ENCODE measurements around the gene ANO3.

ANO3 gene

DNA sequence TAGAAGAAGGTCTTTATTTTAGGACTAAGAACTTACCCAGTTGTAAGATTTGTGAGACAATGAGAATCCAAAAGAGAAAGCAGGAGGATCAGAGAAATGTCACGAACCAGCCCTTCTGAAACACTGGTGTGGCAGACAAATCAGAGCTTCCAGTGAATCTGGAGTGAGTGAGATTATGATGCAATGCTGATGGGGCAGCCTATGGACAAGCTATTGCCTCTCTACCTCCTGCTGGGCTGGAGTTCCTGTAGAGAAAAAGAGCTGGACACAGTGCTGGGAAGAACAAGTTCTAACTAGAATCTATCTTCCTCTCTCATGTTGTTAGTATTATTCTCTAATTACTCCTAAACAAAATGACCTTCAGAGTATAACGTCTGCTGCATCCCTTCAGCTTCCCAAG is 12.0 kb upstream of the ANO3 start:
- TF ChIP-seq, protein P1, sequence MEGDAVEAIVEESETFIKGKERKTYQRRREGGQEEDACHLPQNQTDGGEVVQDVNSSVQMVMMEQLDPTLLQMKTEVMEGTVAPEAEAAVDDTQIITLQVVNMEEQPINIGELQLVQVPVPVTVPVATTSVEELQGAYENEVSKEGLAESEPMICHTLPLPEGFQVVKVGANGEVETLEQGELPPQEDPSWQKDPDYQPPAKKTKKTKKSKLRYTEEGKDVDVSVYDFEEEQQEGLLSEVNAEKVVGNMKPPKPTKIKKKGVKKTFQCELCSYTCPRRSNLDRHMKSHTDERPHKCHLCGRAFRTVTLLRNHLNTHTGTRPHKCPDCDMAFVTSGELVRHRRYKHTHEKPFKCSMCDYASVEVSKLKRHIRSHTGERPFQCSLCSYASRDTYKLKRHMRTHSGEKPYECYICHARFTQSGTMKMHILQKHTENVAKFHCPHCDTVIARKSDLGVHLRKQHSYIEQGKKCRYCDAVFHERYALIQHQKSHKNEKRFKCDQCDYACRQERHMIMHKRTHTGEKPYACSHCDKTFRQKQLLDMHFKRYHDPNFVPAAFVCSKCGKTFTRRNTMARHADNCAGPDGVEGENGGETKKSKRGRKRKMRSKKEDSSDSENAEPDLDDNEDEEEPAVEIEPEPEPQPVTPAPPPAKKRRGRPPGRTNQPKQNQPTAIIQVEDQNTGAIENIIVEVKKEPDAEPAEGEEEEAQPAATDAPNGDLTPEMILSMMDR (IDR thresholded peaks at IDR 0.05; ENCODE audit: extremely low read depth, missing control alignments), result no peak
- DNase-seq (ENCODE audit: low spot score), result no peak

DNA sequence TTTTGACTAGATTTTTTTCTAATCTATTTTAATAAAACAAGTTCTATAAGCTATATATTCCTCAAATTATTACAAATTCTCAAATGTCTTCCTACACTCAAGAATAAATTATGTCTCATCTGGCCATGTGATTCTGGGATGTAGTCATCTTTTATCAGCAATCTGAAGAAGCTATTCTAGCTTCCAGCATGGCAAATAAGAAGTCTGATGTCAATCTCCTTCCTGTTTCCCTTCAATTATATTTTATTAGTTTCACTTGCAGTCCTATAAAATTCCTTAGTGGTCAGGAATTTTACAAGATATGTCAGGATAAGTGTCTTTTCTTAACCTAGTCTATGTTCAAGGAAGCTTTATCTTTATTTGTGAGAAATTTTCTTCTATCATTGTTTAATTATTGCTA is 10.4 kb upstream of the ANO3 start:
- TF ChIP-seq, protein P1 (IDR thresholded peaks at IDR 0.05; ENCODE audit: extremely low read depth, missing control alignments), result no peak
- DNase-seq (ENCODE audit: low spot score), result no peak

DNA sequence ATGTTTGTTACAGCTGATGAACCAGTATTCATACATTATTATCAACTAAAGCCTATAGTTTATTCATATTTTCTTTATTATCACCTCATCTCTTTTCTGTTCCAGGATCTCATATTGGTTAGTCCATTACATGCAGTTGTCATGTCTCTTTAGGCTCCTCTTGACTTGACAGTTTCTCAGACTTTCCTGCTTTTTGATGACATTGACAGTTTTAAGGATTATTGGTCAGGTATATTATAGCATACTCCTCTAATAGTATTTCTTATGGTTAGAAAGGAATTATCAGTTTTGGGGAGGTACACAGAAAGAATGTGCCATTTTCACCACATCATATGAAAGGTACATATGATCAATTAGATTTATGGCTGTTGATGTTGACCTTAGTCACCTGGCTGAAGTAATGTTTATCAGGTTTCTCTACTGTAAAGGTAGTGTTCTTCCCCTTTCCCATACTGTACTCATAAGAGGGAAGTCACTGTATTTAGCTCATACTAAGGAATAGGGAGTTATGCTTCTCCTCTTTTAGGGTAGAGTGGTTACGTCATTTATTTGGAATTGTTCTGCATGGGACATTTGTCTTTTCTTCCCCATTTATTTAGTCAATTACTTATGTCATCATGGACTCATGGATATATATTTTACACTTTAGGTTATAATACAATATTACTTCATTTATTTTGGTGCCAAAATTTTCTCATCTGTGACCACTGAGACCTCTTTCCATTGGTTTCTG is 9.4 kb upstream of the ANO3 start:
- TF ChIP-seq, protein P1 (IDR thresholded peaks at IDR 0.05; ENCODE audit: extremely low read depth, missing control alignments), result no peak
- no peak for DNase-seq (ENCODE audit: low spot score)

DNA sequence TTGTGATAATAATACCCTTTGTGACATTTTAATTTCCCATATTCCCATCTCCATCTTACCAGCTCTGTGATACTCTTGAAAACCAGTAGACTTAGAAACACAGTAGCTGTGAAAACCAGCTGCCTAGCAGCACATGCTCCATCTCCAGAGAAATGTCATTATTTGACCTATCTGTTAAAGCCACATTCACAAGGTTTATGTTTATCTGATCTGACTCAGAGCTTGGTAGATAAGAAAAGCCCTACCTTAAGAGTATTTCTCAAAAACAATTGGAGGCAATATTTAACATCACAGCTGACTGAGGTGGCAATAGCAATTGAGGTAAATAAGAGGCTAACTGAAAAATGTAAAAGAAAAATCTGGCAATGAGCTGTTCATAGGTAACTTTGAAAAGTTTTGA is 8.1 kb upstream of the ANO3 start:
- TF ChIP-seq, protein P1 (IDR thresholded peaks at IDR 0.05; ENCODE audit: extremely low read depth, missing control alignments), result no peak

DNA sequence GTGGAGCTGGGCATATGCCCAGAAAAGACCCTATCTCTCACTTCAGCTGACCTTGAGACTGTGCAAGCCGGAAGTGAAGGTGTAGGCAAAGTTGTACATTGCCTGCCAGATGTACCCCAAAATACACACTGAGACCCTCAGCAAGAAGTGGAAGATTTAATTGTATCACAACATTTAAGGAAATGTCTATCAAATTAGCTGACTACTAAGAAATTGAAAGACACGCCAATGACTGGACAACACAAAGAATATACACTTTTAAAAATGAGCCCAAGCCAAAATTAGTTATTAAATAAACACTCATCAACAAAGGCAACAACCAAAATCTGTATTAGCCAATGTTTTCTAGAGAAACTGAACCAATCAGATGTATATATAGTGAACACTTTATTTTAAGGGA is 7.7 kb upstream of the ANO3 start:
- TF ChIP-seq, protein P1 (IDR thresholded peaks at IDR 0.05; ENCODE audit: extremely low read depth, missing control alignments), result no peak
- no peak for DNase-seq (ENCODE audit: low spot score)

More for the DNA sequence above, 8.1 kb upstream of the ANO3 start:
- no peak for DNase-seq (ENCODE audit: low spot score)

DNA sequence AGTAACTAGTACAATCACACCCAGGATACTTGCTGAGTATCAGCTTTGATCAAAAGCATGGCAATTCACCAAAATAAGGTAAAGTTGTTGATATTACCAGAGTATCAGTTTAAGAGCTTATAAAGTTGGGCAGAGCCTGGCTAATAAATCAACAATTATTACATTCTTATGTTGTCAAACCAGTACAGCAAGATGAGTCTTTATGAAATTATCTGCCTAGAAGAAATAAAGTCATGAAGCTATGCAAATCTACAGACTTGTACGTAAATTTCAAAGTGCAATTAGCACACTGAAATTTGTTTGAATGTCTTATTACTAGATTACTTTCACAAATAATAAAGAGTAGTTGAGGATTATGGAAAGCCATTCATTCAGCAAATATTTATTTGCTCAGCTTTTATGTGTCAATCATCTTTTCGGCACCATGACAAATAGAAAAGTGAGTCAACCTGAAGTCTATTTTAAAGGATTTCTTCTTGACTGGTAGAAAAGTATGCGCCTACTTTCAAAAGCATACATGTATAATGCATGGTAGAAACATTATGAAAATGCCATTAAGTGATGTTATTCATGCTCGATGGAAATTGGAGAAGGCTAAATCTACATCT is 5.0 kb upstream of the ANO3 start:
- TF ChIP-seq, protein P1 (IDR thresholded peaks at IDR 0.05; ENCODE audit: extremely low read depth, missing control alignments), result no peak
- no peak for DNase-seq (ENCODE audit: low spot score)

DNA sequence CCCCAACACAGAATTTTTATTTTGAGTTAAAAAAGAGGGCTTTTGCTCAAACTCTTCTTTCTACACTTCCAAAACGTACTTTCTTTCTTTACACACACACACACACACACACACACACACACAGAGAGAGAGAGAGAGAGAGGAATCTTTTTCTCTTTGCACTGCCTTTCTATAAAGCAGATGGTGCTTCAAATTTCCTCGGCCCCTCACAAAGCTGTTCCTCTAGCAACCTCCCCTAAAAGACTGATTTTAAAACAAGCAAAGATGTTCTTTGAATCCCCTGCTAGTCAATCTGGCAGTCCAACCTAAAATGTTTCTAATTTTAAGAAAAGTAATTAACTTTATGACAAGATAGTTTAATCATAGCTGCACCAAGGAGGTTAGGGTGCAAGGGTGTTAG is 2.7 kb upstream of the ANO3 start:
- DNase-seq (ENCODE audit: low spot score), result no peak
- TF ChIP-seq, protein P1 (IDR thresholded peaks at IDR 0.05; ENCODE audit: extremely low read depth, missing control alignments), result no peak

All from GM20000 (cell line).